ENCODE data around the gene PPM1H.

GRCh38 chr12:62599854-62600437 is 335.0 kb downstream of the PPM1H start:
- TF ChIP-seq CTCF (IDR thresholded peaks at IDR 0.05; ENCODE audit: low read depth, low read length) (peak; percentile 11), POLR2A (IDR thresholded peaks at IDR 0.05; ENCODE audit: extremely low read depth, insufficient read length) (no peak)
